Astrocyte (in vitro differentiated cells and primary cell): ENCODE data around the gene PRKRA.

Experiments used
- EZH2 ChIP-seq: IDR thresholded peaks from 2 replicates; pipeline ENCODE4 v1.6.1; 2012; ENCODE audit warnings: mild to moderate bottlenecking, low read length, inconsistent platforms; ENCODE audit not compliant: insufficient read depth
- TF ChIP-seq, protein P1 (sequence below): IDR thresholded peaks from 2 replicates; pipeline ENCODE4 v1.5.1; 2011; ENCODE audit warnings: low read depth, mild to moderate bottlenecking, inconsistent platforms, low read length, moderate library complexity; ENCODE audit not compliant: insufficient read depth

DNA sequence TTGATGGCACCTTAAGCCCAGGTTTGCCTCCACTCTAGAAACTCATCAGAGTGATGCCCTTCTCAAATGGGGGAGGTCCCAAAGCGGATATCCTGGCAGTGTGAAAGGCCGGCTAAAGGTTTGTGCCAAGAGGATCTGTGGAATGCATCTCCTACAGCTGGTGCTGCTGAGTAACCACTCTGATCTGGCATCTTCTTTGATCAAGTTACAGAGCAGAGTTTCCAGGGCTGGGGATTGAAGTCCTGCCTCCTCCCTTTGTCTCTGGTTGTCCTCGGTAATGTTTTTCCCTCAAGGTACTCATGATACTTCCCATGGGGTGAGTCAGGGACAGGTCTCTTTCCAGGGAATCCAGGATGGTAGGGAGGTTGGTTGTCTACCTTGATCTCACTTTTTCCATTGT lies 24.6 kb downstream of the PRKRA start:
- TF ChIP-seq, protein P1, sequence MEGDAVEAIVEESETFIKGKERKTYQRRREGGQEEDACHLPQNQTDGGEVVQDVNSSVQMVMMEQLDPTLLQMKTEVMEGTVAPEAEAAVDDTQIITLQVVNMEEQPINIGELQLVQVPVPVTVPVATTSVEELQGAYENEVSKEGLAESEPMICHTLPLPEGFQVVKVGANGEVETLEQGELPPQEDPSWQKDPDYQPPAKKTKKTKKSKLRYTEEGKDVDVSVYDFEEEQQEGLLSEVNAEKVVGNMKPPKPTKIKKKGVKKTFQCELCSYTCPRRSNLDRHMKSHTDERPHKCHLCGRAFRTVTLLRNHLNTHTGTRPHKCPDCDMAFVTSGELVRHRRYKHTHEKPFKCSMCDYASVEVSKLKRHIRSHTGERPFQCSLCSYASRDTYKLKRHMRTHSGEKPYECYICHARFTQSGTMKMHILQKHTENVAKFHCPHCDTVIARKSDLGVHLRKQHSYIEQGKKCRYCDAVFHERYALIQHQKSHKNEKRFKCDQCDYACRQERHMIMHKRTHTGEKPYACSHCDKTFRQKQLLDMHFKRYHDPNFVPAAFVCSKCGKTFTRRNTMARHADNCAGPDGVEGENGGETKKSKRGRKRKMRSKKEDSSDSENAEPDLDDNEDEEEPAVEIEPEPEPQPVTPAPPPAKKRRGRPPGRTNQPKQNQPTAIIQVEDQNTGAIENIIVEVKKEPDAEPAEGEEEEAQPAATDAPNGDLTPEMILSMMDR, result no peak
- TF ChIP-seq EZH2, result no peak
